ENCODE results near the gene ZNF536.

GRCh38 chr19:30577551-30578105, 205.4 kb downstream of the ZNF536 start:
- TF ChIP-seq GTF2F1 (IDR thresholded peaks at IDR 0.05; ENCODE audit: low read length) (no peak), DPF2 (CRISPR knock-in tag; IDR thresholded peaks at IDR 0.05; ENCODE audit: borderline replicate concordance, low read depth) (no peak), CHCHD3 (CRISPR knock-in tag; IDR thresholded peaks at IDR 0.05) (no peak), MYC (CRISPR knock-in tag; IDR thresholded peaks at IDR 0.05; ENCODE audit: borderline replicate concordance) (no peak), CERS6 (CRISPR knock-in tag; IDR thresholded peaks at IDR 0.05) (no peak), TFE3 (CRISPR knock-in tag; IDR thresholded peaks at IDR 0.05) (no peak), KDM3A (CRISPR knock-in tag; IDR thresholded peaks at IDR 0.05; ENCODE audit: low read depth) (no peak), ELK4 (CRISPR knock-in tag; IDR thresholded peaks at IDR 0.05; ENCODE audit: borderline replicate concordance) (no peak), KDM4B (CRISPR knock-in tag; IDR thresholded peaks at IDR 0.05) (no peak), CTCF (CRISPR knock-in tag; IDR thresholded peaks at IDR 0.05) (no peak), ZNF644 (CRISPR knock-in tag; IDR thresholded peaks at IDR 0.05; ENCODE audit: low read depth) (no peak), HIVEP1 (CRISPR knock-in tag; IDR thresholded peaks at IDR 0.05) (no peak), EZH2 (conservative IDR thresholded peaks at IDR 0.05; ENCODE audit: low read depth, low read length) (no peak), JUN (CRISPR knock-in tag; IDR thresholded peaks at IDR 0.05) (no peak)
